ENCODE results near the gene TWF2.

TWF2 gene

DNA sequence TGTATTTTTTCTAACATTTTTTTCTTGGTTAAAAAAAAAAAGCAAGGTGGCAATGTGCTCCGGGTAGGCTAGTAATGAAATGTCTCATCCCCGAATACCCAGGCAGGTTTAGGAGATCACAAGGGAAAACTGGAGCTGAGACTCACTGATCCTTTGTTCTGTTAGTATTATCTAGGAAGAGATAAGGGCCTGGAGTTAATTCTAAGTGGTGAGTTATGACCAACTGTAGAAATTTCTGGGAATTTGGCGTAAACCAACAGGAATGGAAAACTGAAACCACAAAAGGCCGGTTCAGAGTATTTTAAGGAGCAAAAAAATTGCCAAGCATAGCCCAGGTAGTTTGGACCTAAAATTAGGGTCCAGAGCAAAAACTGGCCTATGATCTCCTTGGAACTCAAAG, 19.0 kb upstream of the TWF2 start:
- no peak for DNase-seq (ENCODE audit: low read depth in 2 of 2)

DNA sequence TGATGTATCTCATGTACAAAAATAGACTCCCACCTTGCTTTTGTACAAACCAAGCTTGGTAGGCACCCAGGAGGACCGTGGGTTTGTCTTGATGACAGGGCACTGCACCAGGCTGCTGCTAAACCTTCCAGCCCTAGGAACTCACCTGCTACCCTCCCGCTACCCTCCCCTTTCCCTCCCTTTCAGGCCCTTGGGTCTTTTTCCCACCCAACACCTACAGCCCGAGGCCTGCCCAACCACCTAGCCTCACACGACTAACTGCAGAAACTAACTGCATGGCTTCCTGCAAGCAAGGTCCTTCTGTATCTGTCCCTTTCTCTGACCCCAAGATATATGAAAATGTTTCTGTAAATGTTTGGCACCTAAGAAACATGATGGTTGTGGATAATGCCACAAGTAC, 17.7 kb upstream of the TWF2 start:
- no peak for DNase-seq (ENCODE audit: low read depth in 2 of 2)

GRCh38 chr3:52256159-52256558, 17.2 kb upstream of the TWF2 start:
- DNase-seq (ENCODE audit: low read depth in 2 of 2) = no peak

- no peak for DNase-seq (ENCODE audit: low read depth in 2 of 2)
Observed at GRCh38 chr3:52254608-52255007, 15.7 kb upstream of the TWF2 start.

DNA sequence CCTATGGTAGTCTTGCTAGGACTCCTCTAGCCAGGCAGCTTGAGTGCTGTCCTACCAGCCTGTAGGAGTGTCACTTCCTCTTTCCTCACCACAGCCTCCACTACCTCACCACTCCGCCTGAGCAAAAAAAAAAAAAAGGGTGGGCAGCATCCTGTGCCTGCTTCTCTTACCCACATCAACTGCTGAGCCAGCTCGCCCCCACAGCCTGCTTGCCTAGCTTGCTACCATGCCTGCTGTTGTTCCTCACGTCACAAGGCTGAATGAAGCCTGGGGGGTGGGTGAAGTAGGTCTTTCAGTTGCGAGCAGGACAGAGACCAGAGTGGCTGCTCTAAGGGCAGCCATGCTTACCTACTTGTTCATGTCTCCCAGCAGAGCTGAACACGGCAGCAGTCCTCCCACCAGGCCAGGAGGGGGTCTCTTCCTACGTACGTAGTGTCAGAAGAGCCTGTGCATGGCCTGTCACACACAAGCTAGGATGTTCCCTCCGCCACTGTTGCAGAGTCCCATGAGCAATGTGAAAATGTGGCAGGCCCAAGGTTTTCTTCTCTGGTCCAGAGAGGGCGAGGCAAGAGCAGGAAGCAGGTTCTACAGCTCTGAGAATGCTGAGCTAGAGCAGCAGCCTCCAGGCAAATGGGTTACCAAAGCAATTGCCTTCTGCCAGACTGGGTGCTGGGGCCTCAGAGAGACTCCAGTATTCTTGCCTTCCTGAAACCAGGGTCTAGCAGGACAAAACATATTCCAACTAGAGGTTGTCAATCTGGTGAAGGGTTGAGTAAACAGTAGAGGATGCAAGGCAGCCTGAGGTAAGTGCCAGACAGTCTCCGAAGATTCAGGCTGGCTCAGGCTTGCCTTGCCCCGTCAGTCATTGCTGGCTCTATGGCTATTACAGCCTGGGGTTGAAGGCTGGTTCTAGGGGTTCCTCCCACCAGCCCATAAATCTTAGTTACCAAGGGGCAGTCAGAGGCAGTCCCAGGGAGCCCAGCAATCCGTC, 14.7 kb upstream of the TWF2 start:
- peak; percentile 74 to 77 for DNase-seq (ENCODE audit: low read depth in 2 of 2)

DNA sequence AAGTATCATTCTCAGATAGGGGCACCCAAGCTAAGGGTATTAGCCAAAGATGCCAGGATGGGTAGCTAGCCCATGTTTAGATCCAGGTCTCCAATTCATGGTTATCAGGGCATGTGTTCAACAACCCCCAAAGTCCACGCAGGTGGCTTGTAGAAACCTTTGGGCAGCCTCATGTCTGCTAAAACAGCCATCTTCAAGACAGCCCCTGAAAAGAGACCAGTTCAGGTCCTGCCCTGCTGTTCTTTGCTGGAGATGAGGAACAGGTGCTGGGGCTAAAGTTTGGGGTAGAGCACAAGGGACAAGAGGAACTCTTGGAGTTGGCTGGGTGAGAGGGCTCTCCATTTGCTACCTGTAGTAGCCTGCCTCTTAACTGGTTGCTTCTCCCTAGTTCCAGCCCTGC, 11.2 kb upstream of the TWF2 start:
- DNase-seq (ENCODE audit: low read depth in 2 of 2) = no peak

DNA sequence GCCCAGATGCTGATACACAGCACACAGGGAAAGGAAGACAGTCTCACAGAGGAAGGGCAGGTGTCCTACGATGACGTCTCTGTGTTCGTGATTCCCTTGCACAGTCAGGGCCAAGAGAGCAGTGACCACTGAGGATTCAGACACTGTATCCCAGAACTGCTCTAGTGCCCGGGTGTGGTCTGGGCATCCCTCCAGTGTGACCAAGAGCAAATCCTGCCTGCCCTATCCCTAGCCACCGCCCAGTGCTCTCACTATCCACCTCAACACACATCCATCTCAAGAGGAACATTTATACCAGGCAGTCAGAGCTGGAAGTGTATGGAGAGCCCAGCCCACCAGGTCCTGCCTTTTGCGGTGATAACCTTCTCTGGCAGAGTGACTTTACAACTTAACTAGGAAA, 10.7 kb upstream of the TWF2 start:
- DNase-seq (ENCODE audit: low read depth in 2 of 2) = no peak

GRCh38 chr3:52248816-52249547, 10.0 kb upstream of the TWF2 start:
- DNase-seq (ENCODE audit: low read depth in 2 of 2) = no peak

- DNase-seq (ENCODE audit: low read depth in 2 of 2) = no peak
Observed at GRCh38 chr3:52248165-52248541, 9.2 kb upstream of the TWF2 start.

- no peak for DNase-seq (ENCODE audit: low read depth in 2 of 2)
Observed at GRCh38 chr3:52247409-52248164, 8.6 kb upstream of the TWF2 start.

- no peak for DNase-seq (ENCODE audit: low read depth in 2 of 2)
Observed at GRCh38 chr3:52246728-52247408, 7.9 kb upstream of the TWF2 start.

GRCh38 chr3:52246264-52246620, 7.3 kb upstream of the TWF2 start:
- no peak for DNase-seq (ENCODE audit: low read depth in 2 of 2)

DNA sequence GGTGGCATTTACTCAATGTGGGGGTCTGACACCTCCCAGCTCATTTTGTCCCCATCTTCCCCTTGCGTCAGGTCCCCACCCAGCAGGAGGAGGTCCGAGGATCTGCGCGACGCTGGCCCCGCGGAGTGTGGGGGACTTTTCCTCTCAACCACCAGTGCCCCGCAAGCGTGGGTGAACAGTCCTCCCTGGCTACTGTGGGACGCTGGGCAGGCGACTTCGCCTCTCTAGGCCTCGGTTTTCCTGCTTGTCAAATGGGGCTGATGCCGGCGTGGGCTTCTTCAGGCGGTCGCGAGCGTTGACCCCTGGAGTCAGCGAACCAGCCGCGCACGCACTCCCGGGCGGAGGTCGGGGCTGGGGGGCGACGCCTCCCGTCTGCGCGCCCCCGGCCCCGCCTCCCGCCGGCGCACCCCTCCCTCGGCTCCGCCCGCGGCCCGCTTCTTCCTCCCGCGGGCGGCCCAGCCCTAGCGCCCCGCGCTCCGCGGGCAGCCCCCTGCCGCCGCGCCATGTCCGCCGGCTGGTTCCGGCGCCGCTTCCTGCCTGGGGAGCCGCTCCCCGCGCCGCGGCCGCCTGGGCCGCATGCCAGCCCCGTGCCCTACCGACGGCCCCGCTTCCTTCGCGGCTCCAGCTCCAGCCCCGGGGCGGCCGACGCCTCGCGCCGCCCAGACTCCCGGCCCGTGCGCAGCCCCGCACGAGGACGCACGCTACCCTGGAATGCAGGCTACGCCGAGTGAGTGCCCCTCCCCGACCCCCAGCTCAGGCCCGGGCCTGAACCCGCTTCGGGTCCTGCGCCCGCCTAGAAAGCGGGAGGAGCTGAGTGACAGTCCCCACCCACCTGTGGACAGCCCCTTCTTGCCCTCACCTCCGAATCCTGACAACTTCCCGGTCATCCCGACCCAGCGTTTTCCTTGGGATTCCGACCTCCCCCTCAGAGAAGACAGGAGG, 6.6 kb upstream of the TWF2 start, which contains the start of gene PPM1M:
Gene PPM1M (plus strand): TSS at position 438 of the 942 bp plus-strand sequence. CDS start 66 bp downstream, at position 504.
- DNase-seq (ENCODE audit: low read depth in 2 of 2) = peak in 1 of 2 donors; percentile 37

DNA sequence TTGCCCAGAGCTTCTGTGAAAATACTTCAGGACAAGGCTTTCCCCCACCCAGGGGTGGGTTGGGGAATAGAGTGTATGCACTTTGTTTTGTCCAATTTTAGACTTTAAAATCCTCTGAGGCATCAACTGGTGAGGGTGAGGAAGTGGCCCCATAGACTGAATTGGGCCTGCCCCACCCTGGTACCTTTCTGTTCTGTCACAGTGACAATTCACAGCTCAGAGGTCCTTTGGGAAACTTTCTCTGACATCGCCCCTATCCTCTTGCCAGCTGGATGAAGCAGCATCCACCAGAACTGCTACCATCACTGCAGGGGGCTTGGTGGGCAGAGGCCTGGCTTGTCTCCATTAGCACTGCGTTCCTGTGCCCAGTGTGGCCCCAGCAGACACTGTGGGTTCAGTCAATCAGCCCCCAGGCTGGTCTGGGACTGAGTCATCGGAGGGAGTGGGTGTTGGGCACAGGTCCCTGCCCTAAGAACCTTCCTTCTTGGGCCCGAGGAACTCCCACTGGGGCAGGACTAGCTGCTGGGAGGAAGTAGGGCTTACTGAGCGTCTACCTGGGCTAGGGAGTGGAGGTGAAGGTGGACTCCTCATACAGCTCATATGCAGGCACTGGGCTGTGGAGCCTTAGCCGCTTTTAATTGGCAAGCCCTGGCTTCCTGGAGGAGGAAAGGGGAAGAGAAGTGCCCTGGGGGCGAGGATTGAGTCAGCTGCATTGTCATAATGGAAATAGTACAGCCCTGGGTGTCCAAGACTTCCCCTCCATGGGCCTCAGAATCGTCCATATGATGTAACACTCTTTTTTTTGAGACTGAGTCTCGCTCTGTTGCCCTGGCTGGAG, 5.1 kb upstream of the TWF2 start:
- DNase-seq (ENCODE audit: low read depth in 2 of 2) = peak in 1 of 2 donors; percentile 49

DNA sequence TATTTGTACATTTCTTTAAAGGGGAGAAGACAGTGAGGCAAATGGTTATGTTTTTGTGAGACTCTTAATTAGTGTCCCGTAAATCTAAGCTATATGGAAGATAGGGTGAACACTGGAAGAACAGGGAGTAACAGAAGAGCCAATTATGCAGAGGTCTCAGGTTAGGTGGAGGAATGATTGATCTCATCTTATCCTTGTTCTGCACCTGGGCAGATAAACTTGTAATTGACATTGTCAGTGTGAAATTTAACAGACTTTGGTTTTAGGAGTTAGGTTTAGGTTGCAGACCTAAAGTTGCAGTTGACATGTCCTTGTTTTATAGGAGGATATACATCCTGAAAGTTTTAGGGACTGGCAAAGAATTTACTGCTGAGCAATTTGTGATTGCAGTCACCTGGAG, 3.1 kb upstream of the TWF2 start:
- no peak for DNase-seq (ENCODE audit: low read depth in 2 of 2)

- no peak for DNase-seq (ENCODE audit: low read depth in 2 of 2)
Observed at GRCh38 chr3:52240886-52241370, 2.0 kb upstream of the TWF2 start.

DNA sequence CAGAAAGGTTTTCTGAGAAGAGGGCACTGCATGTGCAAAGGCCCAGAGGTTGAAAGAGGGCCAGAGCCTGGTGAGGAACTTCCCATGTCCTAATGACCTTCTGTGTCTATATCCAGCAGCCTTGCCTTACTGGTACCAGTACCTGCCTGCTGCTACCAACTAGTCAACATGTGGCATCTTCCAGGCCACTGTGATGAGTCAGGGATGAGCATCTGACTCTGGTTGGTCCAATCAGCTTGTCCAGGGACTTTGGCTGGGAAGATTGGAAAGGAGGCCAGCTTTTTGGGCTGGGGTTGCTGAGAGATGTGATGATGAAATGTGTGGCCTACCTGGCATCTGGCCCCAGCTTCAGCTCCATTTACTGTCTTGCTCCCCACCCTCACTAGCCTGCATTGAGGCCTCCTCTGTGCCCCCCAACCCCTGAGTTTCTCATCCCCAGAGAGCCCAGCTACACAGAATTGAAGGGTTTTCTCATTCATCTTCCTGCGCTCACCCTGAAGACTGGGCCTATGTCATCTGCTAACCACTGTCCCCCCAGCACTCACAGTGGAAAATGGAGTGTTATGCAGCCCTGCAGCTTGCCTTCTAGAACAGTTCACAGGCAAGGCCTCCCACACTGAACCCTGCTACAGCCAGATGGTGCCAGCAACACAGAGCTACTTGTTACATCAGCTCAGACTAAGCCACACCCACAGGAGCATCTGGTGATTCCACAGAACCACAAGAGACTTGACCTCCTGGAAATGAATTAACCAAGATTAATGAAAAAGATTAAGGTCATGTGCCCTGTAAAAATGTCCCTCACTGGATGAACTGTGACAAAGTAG, 1.3 kb upstream of the TWF2 start:
- DNase-seq (ENCODE audit: low read depth in 2 of 2) = peak; percentile 56

DNA sequence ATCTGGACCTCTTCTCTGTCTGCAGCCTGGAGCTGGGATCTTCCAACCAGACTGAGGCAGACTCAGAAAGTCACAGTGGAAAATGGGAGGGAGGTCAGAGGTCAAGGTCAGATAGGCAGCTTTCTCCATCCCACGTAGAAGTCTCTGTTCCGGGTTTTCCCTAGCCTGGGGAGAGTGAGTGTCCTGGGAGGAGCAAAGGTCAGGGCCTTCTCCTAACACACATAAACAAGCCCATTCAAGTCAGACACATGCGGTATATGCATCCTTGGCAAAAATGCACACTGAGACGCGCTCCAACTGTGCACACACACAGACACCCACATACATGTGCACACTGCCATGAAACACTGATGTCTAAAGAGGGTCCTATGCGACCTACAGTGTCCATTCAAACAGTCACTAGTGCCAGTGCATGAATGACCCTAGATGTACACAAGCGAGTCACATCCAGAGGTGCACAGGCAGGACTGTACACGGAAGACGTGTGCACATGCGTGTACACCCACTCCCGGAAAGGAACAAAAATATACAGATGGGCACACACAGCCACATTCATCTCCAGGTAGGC, 681 bp downstream of the TWF2 start:
- DNase-seq (ENCODE audit: low read depth in 2 of 2) = no peak
